SK-N-SH treated with all-trans-retinoic acid at 6 μM for 48 hours (cell line): ENCODE data around the gene SURF6.

Experiments
- ARNTL ChIP-seq: fragments of 450-650 bp; formaldehyde crosslinking; IDR thresholded peaks from 2 replicates; pipeline ENCODE4 v1.5.0; 2020; ENCODE audit warnings: low read depth, mild to moderate bottlenecking, moderate library complexity, borderline replicate concordance
- CREB5 ChIP-seq: fragments of 250-450 bp; sonication (Bioruptor Pico); IDR thresholded peaks from 2 replicates; pipeline ENCODE4 v1.5.1; 2020; ENCODE audit warnings: low read depth, mild to moderate bottlenecking, moderate library complexity
- OSR1 ChIP-seq: fragments of 250-450 bp; sonication (Bioruptor Pico); IDR thresholded peaks from 2 replicates; pipeline ENCODE4 v1.8.0; 2022; ENCODE audit warnings: moderate library complexity, mild to moderate bottlenecking, inconsistent platforms
- PATZ1 ChIP-seq: fragments of 250-450 bp; sonication (Bioruptor Pico); IDR thresholded peaks from 2 replicates; pipeline ENCODE4 v1.8.0; 2020; ENCODE audit warnings: mild to moderate bottlenecking, moderate library complexity, borderline replicate concordance
- RARB ChIP-seq: fragments of 250-450 bp; sonication (Bioruptor Pico); IDR thresholded peaks from 2 replicates; pipeline ENCODE4 v1.8.0; 2021; ENCODE audit warnings: mild to moderate bottlenecking, moderate library complexity
- SNAI2 ChIP-seq: fragments of 250-450 bp; sonication (Bioruptor Pico); IDR thresholded peaks from 2 replicates; pipeline ENCODE4 v1.5.0; 2020; ENCODE audit warnings: mild to moderate bottlenecking, moderate library complexity
- TSHZ2 ChIP-seq: fragments of 250-450 bp; sonication (Bioruptor Pico); IDR thresholded peaks from 2 replicates; pipeline ENCODE4 v1.5.0; 2020; ENCODE audit warnings: mild to moderate bottlenecking, moderate library complexity
- ZNF70 ChIP-seq: fragments of 450-650 bp; formaldehyde crosslinking; IDR thresholded peaks from 2 replicates; pipeline ENCODE4 v1.5.0; 2020; ENCODE audit warnings: mild to moderate bottlenecking, moderate library complexity
- TF ChIP-seq, protein P1 (sequence below): fragments of 250-450 bp; sonication (Bioruptor Pico); IDR thresholded peaks from 2 replicates; pipeline ENCODE4 v1.8.0; 2021; ENCODE audit warnings: low read depth, mild to moderate bottlenecking, moderate library complexity, borderline replicate concordance

GRCh38 chr9:133346021-133346785, 10.2 kb upstream of the SURF6 start:
- TF ChIP-seq OSR1 (CRISPR knock-in tag), result no peak
- no peak for TF ChIP-seq ARNTL (CRISPR knock-in tag)
- TF ChIP-seq RARB (CRISPR knock-in tag), result no peak
- no peak for TF ChIP-seq CREB5 (CRISPR knock-in tag)
- no peak for TF ChIP-seq PATZ1 (CRISPR knock-in tag)
- no peak for TF ChIP-seq SNAI2 (CRISPR knock-in tag)
- TF ChIP-seq, protein P1, sequence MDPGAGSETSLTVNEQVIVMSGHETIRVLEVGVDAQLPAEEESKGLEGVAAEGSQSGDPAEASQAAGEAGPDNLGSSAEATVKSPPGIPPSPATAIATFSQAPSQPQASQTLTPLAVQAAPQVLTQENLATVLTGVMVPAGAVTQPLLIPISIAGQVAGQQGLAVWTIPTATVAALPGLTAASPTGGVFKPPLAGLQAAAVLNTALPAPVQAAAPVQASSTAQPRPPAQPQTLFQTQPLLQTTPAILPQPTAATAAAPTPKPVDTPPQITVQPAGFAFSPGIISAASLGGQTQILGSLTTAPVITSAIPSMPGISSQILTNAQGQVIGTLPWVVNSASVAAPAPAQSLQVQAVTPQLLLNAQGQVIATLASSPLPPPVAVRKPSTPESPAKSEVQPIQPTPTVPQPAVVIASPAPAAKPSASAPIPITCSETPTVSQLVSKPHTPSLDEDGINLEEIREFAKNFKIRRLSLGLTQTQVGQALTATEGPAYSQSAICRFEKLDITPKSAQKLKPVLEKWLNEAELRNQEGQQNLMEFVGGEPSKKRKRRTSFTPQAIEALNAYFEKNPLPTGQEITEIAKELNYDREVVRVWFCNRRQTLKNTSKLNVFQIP (CRISPR knock-in tag), result no peak
- TF ChIP-seq TSHZ2 (CRISPR knock-in tag), result no peak
- TF ChIP-seq ZNF70 (CRISPR knock-in tag), result no peak
